Uterus (tissue), 2 donors: ENCODE results near the gene CLK3.

Source experiments
- CTCF ChIP-seq, 4 experiments: fragments of 200-600 bp in 2 of 4; fragments of 450-650 bp in 2 of 4; sonication (generic) in 2 of 4; IDR thresholded peaks; one replicate each; pipeline ENCODE4 v1.5.1; 2016 to 2019; ENCODE audit warnings: antibody characterized with exemption in 4 of 4, mild to moderate bottlenecking in 2 of 4, moderate library complexity in 1 of 4
- POLR2A ChIP-seq, 2 donors: fragments of 450-650 bp; IDR thresholded peaks; one replicate each; pipeline ENCODE4 v1.6.1; 2016; ENCODE audit warnings: antibody characterized with exemption in 2 of 2, mild to moderate bottlenecking in 1 of 2, moderate library complexity in 1 of 2

- no peak for TF ChIP-seq CTCF (IDR thresholded peaks at IDR 0.05)
- TF ChIP-seq POLR2A (IDR thresholded peaks at IDR 0.05): no peak
Measured at GRCh38 chr15:74595271-74595670, 20.4 kb upstream of the CLK3 start.
